SKM-1 treated with dmso at 0.1 percent for 144 hours (cell line): ENCODE measurements around the gene NANP.
"Not testable (repeated sequence)": the region's sequence is repeated elsewhere in the genome, so short reads cannot be mapped to it uniquely, and the experiment has no call there.

Experiments
- DNase-seq: peaks from one replicate; lab custom pipeline; 2025; ENCODE audit not compliant: unreplicated experiment; lab: John Stamatoyannopoulos, UW

The NANP gene

DNA sequence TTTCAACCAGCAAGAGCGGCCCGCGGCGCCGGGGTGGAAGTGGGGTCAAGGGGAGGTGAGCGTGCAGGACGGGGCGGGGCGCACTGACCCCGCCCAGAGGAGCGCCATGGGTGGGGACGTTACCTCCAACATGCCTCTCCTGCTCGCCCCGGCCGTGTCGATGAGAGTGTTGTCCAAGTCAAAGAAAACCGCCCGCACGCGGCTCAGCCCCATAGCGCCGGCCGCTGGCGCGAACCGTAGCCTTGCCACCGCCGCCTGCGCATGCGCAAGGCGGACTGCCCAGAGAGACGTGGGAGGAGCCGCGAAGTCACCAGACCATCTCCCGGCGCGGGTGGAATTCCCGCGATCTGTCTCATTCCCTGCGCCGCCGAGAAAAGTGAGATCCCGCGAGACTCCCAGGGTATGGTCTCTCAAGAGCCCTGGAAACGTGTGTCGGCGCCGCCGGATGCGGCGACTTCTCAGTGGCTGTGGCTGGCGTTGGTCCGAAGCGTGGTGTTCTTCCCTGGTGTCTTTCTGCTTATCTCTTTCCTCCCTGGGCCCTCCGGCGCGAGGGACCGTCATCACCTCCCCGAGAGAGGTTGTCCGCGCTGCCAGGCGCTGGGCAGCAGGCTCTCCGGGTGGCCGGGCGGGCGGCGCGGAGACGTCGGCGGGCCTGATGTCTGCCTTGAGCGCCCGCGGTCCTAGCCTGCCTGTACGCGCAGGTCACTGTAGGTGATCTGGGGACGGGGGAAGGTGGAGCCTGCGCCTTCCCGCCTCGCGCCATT lies at the start of gene NANP:
NANP (minus strand) TSS at position 279 of the 764 bp plus-strand sequence; CDS start at position 213, 66 bp downstream.
- DNase-seq = peak; percentile 95

DNA sequence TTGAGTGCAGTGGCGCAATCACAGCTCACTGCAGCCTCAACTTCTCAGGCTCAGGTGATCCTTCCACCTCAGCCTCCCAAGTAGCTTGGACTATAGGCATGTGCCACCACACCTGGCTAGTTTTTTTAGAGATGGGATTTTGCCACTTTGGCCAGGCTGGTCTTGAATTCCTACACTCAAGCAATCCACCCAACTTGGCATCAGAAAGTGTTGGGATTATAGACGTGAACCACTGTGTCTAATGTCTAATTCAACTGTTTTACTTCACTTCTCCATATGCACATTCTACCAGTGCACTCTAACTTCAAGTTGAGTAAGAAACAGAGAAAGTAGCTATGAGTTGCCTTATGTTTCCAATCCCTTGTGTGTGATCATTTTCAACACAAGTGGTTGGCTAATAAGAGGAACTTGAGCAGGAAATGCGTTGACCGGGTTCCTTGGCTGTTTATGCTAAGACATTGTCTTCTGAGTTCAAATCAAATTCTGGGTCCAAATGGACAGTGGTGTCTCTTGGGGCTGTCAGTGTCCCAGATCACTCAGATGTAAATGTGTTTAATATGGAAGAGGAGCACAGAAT lies 48.9 kb upstream of the NANP start:
- no peak for DNase-seq

DNA sequence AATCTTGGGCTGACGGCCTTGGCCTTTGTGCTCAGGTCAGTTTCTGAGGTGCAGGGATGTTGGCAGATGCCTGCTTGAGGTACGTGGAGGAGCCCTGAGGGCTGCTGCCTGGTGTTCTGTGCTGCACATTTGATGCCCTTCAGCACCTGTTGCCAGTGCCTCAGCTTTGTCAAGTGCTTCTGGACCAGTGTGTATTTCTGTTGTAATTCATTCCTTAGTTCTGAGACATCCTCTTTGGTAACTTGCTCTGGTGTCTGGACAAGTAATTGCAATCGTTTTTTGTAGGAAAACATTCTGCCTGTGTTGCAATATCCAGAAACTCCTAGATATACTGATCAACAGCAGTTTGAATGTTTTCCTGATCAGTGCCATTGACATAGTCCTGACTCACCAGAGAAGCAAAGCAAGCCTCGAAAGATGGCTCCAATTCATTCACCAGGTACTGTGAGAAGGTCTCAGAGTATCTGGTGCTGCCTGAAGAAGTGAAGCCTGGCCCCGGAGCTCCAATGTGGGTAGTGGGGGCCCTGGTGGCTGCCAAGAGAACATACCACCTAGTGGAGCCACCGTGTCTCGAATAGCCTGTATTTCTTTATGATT lies 46.1 kb upstream of the NANP start:
- no peak for DNase-seq

GRCh38 chr20:25668446-25668845 lies 44.6 kb upstream of the NANP start:
- no peak for DNase-seq

- no peak for DNase-seq
These were observed 36.2 kb upstream of the NANP start for GRCh38 chr20:25659999-25660398.

DNA sequence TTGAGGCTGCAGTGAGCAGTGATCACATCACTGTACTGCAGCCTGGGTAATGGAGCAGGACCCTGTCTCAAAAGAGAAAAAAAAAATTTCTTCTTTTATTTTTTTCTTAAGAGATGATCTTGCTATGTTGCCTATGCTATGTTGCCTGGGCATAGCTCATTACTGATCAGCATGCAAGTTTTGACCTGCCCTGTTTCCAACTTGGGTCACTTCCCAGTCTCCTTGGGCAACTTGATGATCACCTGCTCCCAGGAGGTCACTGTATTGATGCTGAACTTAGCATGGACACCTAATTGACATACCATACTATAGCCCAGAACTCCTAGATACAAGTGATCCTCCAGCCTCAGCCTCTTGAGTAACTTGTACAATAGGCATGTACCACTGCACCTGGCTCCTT lies 30.7 kb upstream of the NANP start:
- no peak for DNase-seq

- DNase-seq = not testable (repeated sequence)
These were observed 29.1 kb upstream of the NANP start for GRCh38 chr20:25652866-25653265.

DNA sequence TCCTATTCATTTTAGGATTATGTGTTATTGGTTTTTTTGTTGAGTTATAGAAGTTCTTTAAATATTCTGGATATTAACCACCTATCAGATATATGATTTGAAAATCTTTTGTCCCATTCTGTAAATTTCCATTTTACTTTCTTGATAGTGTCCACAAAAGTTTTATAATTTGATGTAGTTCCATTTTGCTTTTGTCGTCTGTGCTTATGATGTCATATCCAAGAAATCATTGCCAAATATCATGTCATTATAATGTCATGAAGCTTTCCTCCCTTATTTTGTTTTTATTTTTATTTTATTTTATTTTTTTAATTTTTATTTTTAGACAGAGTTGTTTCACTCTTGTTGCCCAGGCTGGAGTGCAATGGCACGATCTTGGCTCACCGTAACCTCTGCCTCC lies 21.0 kb upstream of the NANP start:
- DNase-seq = no peak

GRCh38 chr20:25643716-25644115 lies 19.9 kb upstream of the NANP start:
- no peak for DNase-seq

GRCh38 chr20:25637247-25637646 lies 13.4 kb upstream of the NANP start:
- no peak for DNase-seq

- DNase-seq = no peak
These were observed 9.4 kb upstream of the NANP start for GRCh38 chr20:25632940-25633790.

DNA sequence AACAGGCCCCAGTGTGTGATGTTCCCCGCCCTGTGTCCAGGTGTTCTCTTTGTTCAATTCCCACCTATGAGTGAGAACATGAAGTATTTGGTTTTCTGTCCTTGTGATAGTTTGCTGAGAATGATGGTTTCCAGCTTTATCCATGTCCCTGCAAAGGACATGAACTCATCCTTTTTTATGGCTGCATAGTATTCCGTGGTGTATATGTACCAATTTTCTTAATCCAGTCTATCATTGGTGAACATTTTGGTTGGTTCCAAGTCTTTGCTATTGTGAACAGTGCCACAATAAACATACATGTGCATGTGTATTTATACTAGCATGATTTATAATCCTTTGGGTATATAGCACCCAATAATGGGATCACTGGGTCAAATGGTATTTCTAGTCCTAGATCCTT lies 6.8 kb upstream of the NANP start:
- not testable (repeated sequence) for DNase-seq

DNA sequence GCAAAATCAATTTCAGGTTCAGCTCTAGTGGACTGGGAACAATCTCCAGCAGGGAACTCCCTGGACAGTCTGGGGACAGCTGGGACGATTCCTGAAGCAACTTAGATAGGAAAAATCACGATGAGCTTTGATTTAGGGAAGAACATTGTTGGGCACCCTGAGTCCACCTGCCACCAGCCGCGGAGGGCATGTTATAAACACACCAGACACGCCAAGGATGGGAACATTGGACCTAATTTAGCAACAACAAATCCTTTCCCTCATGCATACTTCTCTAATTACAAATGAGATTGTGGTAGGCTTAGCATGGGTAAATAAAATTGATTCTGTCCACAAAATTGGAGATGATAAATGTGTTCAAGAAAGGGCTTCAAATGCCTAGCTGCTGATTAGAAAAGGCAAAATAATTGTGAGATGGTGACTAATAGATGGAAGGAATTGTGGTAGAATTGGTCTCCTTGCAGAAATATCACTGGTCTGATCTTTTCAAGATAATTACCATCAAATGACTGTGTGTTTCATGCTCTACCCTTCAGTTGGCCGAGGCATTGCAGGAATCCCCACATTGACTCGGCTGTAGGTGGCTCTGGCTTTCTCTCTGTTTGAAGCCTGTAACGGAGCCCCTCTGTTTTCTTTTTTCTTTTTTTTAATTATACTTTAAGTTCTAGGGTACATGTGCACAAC lies 6.1 kb upstream of the NANP start:
- no peak for DNase-seq

DNA sequence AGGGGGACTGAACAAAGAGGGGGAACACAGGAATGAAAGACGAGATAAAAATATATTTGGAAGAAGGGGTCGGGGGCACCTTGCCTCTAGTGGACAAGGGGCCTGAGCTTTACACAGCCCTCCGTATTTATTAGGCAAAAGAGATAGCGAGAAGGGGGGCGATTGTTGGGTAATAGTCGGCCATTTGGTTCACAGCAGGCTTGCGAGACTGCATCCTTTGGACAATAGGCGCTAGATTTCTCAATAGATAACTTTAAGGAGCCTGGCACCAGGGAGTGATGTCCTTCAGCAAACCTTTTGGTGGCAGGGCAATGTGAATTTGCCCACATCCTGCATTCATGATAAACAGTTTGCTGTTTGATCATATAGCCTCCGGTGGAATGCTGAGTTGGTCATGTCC lies 3.0 kb upstream of the NANP start:
- DNase-seq = no peak

DNA sequence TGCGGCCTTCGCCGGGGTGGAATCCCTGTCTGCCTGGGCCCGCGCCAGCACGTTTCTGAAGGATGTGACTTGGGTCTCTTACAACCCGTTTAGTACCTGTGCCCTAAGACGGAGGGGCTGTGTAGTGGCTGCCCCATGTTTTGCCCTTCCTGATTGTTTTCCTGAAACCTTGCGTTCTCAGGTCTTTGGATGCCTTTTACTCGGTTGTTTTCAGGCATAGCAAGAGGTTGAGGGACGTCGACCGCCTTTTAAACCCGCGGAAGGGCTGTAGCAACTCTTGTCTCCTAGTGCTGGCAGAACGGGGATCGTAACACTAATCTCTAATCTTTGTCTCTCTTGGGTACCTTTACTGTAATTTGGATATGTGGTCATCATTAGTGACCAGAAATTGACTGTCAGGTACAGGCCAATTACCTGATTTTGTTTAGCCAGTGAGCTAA lies 706 bp upstream of the NANP start:
- no peak for DNase-seq

GRCh38 chr20:25623225-25623735 lies 534 bp downstream of the NANP start:
- DNase-seq = no peak

- no peak for DNase-seq
These were observed 1.2 kb downstream of the NANP start for GRCh38 chr20:25622450-25623224.

DNA sequence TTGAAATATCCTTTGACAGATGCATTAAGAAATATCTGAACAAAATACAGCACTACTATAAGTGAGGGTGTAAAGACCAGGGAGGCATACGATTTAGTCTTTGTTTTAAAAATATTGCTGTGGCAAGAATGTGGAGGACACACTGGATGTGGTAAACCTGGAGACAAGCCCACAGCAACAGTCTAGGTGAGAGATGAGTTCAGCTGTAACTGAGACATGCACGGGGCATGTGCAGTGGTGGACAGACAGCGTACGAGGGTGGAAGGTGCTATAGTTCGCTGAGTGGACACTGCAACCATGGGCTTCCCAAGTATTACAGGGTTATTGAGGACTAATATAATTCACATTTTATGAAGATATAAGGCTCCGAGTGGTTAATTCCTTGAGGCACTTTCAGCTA lies 1.8 kb downstream of the NANP start:
- no peak for DNase-seq

DNA sequence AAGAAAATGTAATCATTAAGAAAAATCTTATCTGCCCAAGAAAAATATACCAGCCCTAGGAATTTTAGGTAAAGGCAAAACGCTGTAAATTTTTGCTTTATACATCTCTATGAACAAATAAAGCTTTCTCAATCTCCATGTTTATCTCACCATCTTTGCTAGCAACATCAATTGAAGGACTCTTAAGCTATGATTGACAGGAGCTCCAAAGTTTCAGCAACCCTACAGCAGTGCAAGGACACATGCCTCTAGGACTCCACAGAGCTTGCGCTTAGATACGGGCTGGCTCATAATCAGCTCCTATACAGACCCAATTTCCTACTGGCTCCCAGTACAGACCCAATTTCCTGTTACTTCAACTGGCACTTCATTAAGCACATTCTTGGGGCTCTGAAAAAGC lies 4.3 kb downstream of the NANP start:
- DNase-seq = no peak

DNA sequence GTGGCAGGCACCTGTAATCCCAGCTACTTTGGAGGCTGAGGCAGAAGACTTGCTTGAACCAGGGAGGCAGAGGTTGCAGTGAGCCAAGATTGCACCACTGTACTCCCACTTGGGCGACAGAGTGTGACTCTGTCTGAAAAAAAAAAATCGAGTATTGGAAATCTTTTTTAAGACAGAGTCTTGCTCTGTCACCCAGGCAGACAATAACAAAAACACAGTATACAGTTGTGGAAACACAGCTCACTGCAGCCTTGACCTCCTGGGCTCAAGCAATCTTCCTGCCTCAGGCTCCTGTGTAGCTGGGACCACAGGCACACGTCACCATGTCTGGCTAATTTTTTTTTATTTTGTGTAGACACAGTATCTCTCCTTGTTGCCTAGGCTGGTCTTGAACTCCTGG lies 15.0 kb downstream of the NANP start:
- DNase-seq = no peak
